Measurements from ENCODE around the gene ADGRG3.

- TF ChIP-seq CTCF (IDR thresholded peaks at IDR 0.05) = no peak
- no peak for TF ChIP-seq ZFX (IDR thresholded peaks at IDR 0.05; ENCODE audit: borderline replicate concordance)
These were observed 36.9 kb upstream of the ADGRG3 start for GRCh38 chr16:57630931-57631845.
